NCI-H774 (cell line): Measurements from ENCODE around the gene SND1.

Experiments used
- DNase-seq: peaks from one replicate; lab custom pipeline; 2025; lab: John Stamatoyannopoulos, UW

The SND1 gene

DNA sequence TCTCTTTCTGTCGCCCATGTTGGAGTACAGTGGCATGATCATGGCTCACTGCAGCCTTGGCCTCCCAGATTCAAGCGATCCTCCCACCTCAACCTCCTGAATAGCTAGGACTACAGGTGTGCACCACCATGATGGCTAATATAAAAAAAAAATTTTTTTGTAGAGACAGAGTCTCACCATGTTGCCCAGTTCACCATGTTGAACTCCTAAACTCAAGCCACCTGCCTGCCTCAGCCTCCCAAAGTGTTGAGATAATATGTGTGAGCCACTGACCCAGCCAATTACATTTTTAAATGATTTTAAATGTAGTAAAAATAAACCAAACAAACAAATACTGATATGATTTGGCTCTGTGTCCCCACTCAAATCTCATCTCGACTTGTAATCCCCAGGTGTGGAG is 487.4 kb downstream of the SND1 start:
- no peak for DNase-seq

GRCh38 chr7:128141683-128142195 is 489.7 kb downstream of the SND1 start:
- DNase-seq: no peak
